Liver (tissue), 9 donors: ENCODE results near the gene C4B. TPM values are rescaled to one million over a fixed set of nuclear protein-coding genes. Genes with fewer than 3 reads are reported as not detected.

Source experiments
- DNase-seq: peaks from one replicate; pipeline ENCODE4 v3.0.0-alpha.2; 2017; ENCODE audit warnings: low spot score
- H3K27ac ChIP-seq, 2 donors: one replicate each; pipeline ENCODE4 v1.7.0; 2013; ENCODE audit warnings: inconsistent platforms in 2 of 2, low read length in 2 of 2, control low read depth in 1 of 2, low read depth in 1 of 2, mild to moderate bottlenecking in 1 of 2
- H3K27me3 ChIP-seq, 4 donors: one replicate each; pipeline versions ENCODE4 v1.6.1 to v1.7.0; 2013; ENCODE audit warnings: low read length in 3 of 4, inconsistent platforms in 1 of 4, mild to moderate bottlenecking in 1 of 4, moderate library complexity in 1 of 4; ENCODE audit not compliant: control insufficient read depth in 4 of 4, insufficient read depth in 4 of 4
- H3K36me3 ChIP-seq, 4 donors: one replicate each; pipeline versions ENCODE4 v1.6.1 to v1.7.0; 2013; ENCODE audit warnings: low read length in 3 of 4, mild to moderate bottlenecking in 3 of 4, low read depth in 1 of 4, moderate library complexity in 1 of 4; ENCODE audit not compliant: control insufficient read depth in 4 of 4, insufficient read depth in 3 of 4
- H3K4me1 ChIP-seq, 4 donors: one replicate each; pipeline versions ENCODE4 v1.6.1 to v1.7.0; 2013; ENCODE audit warnings: low read length in 3 of 4, mild to moderate bottlenecking in 3 of 4, moderate library complexity in 1 of 4; ENCODE audit not compliant: control insufficient read depth in 4 of 4, insufficient read depth in 4 of 4
- H3K4me3 ChIP-seq, 3 donors: one replicate each; pipeline versions ENCODE4 v1.6.1 to v1.7.0; 2013; ENCODE audit warnings: low read length in 3 of 3, control low read depth in 1 of 3, low read depth in 1 of 3, mild to moderate bottlenecking in 1 of 3
- H3K9ac ChIP-seq, 2 donors: one replicate each; pipeline ENCODE4 v1.7.0; 2013; ENCODE audit warnings: low read length in 2 of 2, mild to moderate bottlenecking in 2 of 2, moderate library complexity in 2 of 2, control low read depth in 1 of 2, low read depth in 1 of 2
- H3K9me3 ChIP-seq, 4 donors: one replicate each; pipeline versions ENCODE4 v1.6.1 to v1.7.0; 2013; ENCODE audit warnings: low read length in 3 of 4; ENCODE audit not compliant: control insufficient read depth in 4 of 4
- ATF3 ChIP-seq: IDR thresholded peaks from 2 replicates; pipeline ENCODE4 v1.6.1; 2016; ENCODE audit warnings: antibody characterized with exemption
- CTCF ChIP-seq: fragments of 150-350 bp; IDR thresholded peaks from 2 replicates; pipeline ENCODE4 v1.5.1; 2017; ENCODE audit warnings: improper control_type of control experiment, low read depth, low read length; ENCODE audit not compliant: missing input control
- EGR1 ChIP-seq, 2 donors: IDR thresholded peaks; 2 replicates each; pipeline ENCODE4 v1.6.1; 2016 to 2018; ENCODE audit warnings: antibody characterized with exemption in 2 of 2, low read depth in 2 of 2
- FOXA1 ChIP-seq: IDR thresholded peaks from 2 replicates; pipeline ENCODE4 v1.6.1; 2016; ENCODE audit warnings: antibody characterized with exemption
- FOXA2 ChIP-seq: IDR thresholded peaks from 2 replicates; pipeline ENCODE4 v1.6.1; 2016; ENCODE audit warnings: antibody characterized with exemption
- GABPA ChIP-seq, 2 donors: IDR thresholded peaks in 1 of 2; conservative IDR thresholded peaks in 1 of 2; 2 replicates each; pipeline ENCODE4 v1.6.1; 2016; ENCODE audit warnings: antibody characterized with exemption in 2 of 2, mild to moderate bottlenecking in 1 of 2, moderate library complexity in 1 of 2
- HNF4A ChIP-seq, 2 donors: conservative IDR thresholded peaks; 2 replicates each; pipeline ENCODE4 v1.6.1; 2016; ENCODE audit warnings: antibody characterized with exemption in 2 of 2, mild to moderate bottlenecking in 2 of 2
- HNF4G ChIP-seq: IDR thresholded peaks from 2 replicates; pipeline ENCODE4 v1.6.1; 2016; ENCODE audit warnings: antibody characterized with exemption
- JUND ChIP-seq, 2 donors: IDR thresholded peaks; 2 replicates each; pipeline ENCODE4 v1.6.1; 2016; ENCODE audit warnings: antibody characterized with exemption in 2 of 2
- MAX ChIP-seq: IDR thresholded peaks from 2 replicates; pipeline ENCODE4 v1.6.1; 2016; ENCODE audit warnings: antibody characterized with exemption
- NR2F2 ChIP-seq: IDR thresholded peaks from 2 replicates; pipeline ENCODE4 v1.6.1; 2016; ENCODE audit warnings: antibody characterized with exemption
- RAD21 ChIP-seq, 2 donors: IDR thresholded peaks; 2 replicates each; pipeline ENCODE4 v1.6.1; 2016; ENCODE audit warnings: antibody characterized with exemption in 2 of 2, mild to moderate bottlenecking in 2 of 2
- REST ChIP-seq: IDR thresholded peaks from 2 replicates; pipeline ENCODE4 v1.6.1; 2016; ENCODE audit warnings: antibody characterized with exemption, mild to moderate bottlenecking
- RXRA ChIP-seq, 2 donors: IDR thresholded peaks; 2 replicates each; pipeline ENCODE4 v1.6.1; 2017 to 2018; ENCODE audit warnings: antibody characterized with exemption in 2 of 2, mild to moderate bottlenecking in 1 of 2
- SP1 ChIP-seq: IDR thresholded peaks from 2 replicates; pipeline ENCODE4 v1.6.1; 2018; ENCODE audit warnings: antibody characterized with exemption, mild to moderate bottlenecking
- TAF1 ChIP-seq: conservative IDR thresholded peaks from 2 replicates; pipeline ENCODE4 v1.6.1; 2016; ENCODE audit warnings: antibody characterized with exemption, mild to moderate bottlenecking
- YY1 ChIP-seq: IDR thresholded peaks from 2 replicates; pipeline ENCODE4 v1.6.1; 2016; ENCODE audit warnings: antibody characterized with exemption, mild to moderate bottlenecking
- ZBTB33 ChIP-seq: IDR thresholded peaks from 2 replicates; pipeline ENCODE4 v1.6.1; 2016; ENCODE audit warnings: antibody characterized with exemption
- WGBS: extraction: QIAGEN DNeasy Blood & Tissue Kit; methylation state at CpG from one replicate; pipeline ENCODE4 v1.1.7; 2013; 5-methylcytosine and 5-hydroxymethylcytosine counted together
- polyA plus RNA-seq, 2 donors: library from polyadenylated mRNA; stranded (reverse) in 1 of 2; unstranded in 1 of 2; fragments of 200-250 nt in 1 of 2; fragments of >200 nt in 1 of 2; fragmentation: Nextera tagmentation in 1 of 2; extraction: Ambion mirVana in 1 of 2; gene quantifications; one replicate each; pipeline versions ENCODE4 v1.2.1 to v1.2.3, GENCODE V29; 2013 to 2015
- total RNA-seq, 2 donors: library from RNA; depleted of rRNA; stranded (reverse); fragments of >200 nt; gene quantifications; one replicate each; pipeline ENCODE4 v1.2.3, GENCODE V29; 2014
- donor health status: healthy.
- donor health status: healthy.
- donor health status: healthy.
- donor health status: healthy.
- donor health status: healthy.

The C4B gene
- total and polyA plus RNA-seq, 4 donors = 666 to 3,560 (median 1,406) TPM

GRCh38 chr6:32075781-32076180 lies 61.2 kb downstream of the C4B start:
- Histone ChIP-seq H3K36me3 (no peaks in the 10 kb centered on the region), H3K4me3 (no peak overlapping the region), H3K9ac (no peak overlapping the region), H3K9me3 (no peaks in the 10 kb centered on the region), H3K27ac (no peak overlapping the region), H3K4me1 (no peaks in the 10 kb centered on the region), H3K27me3 (no peaks in the 10 kb centered on the region)
- DNase-seq = no peak
- TF ChIP-seq YY1 (no peak), EGR1 (IDR thresholded peaks at IDR 0.05; ENCODE audit: low read depth in 2 of 2) (no peak), RAD21 (IDR thresholded peaks at IDR 0.05) (no peak), ZBTB33 (no peak), CTCF (no peak), NR2F2 (no peak), ATF3 (no peak), JUND (IDR thresholded peaks at IDR 0.05) (no peak), FOXA1 (no peak), GABPA (IDR thresholded peaks at IDR 0.05 in 1 of 2, conservative IDR thresholded peaks at IDR 0.05 in 1 of 2) (no peak), HNF4G (no peak), FOXA2 (no peak), RXRA (IDR thresholded peaks at IDR 0.05) (no peak), TAF1 (no peak), HNF4A (conservative IDR thresholded peaks at IDR 0.05) (no peak), REST (no peak)
- 84% methylated on average over 3 of the region's 3 CpGs for WGBS

GRCh38 chr6:32076321-32076809 lies 61.8 kb downstream of the C4B start:
- Histone ChIP-seq H3K27ac (no peak overlapping the region), H3K9me3 (no peaks in the 10 kb centered on the region), H3K27me3 (no peaks in the 10 kb centered on the region), H3K36me3 (no peaks in the 10 kb centered on the region), H3K4me3 (no peak overlapping the region), H3K9ac (no peak overlapping the region), H3K4me1 (no peaks in the 10 kb centered on the region)
- DNase-seq = no peak
- WGBS = 81% methylated on average over 12 of the region's 12 CpGs
- TF ChIP-seq HNF4A (conservative IDR thresholded peaks at IDR 0.05) = no peak
- TF ChIP-seq JUND (IDR thresholded peaks at IDR 0.05) = no peak
- TF ChIP-seq CTCF = no peak
- TF ChIP-seq EGR1 (IDR thresholded peaks at IDR 0.05; ENCODE audit: low read depth in 2 of 2) = no peak
- no peak for TF ChIP-seq MAX
- TF ChIP-seq SP1 = no peak
- TF ChIP-seq GABPA (IDR thresholded peaks at IDR 0.05 in 1 of 2, conservative IDR thresholded peaks at IDR 0.05 in 1 of 2) = no peak
- TF ChIP-seq ATF3 = no peak
- no peak for TF ChIP-seq RXRA (IDR thresholded peaks at IDR 0.05)
- TF ChIP-seq RAD21 (IDR thresholded peaks at IDR 0.05) = no peak
